HCT116 (cell line): ENCODE results near the gene APPL2.

Source experiments
- ATF3 ChIP-seq: IDR thresholded peaks from 2 replicates; pipeline ENCODE4 v1.6.1; 2012
- CBX3 ChIP-seq: IDR thresholded peaks from 2 replicates; pipeline ENCODE4 v1.6.1; 2012; ENCODE audit warnings: low read depth
- EZH2 ChIP-seq: fragments of 200-600 bp; sonication (generic); IDR thresholded peaks from 2 replicates; pipeline ENCODE4 v1.6.1; 2017; ENCODE audit warnings: antibody characterized with exemption, mixed run types
- EZH2phosphoT487 ChIP-seq: fragments of 200-600 bp; IDR thresholded peaks from 2 replicates; pipeline ENCODE4 v1.6.1; 2018; ENCODE audit warnings: antibody characterized with exemption, borderline replicate concordance
- POLR2A ChIP-seq: IDR thresholded peaks from 2 replicates; pipeline ENCODE4 v1.7.0; 2011; ENCODE audit warnings: borderline replicate concordance; ENCODE audit not compliant: insufficient read depth, insufficient read length; ENCODE audit errors: extremely low read depth
- POLR2AphosphoS5 ChIP-seq: IDR thresholded peaks from 2 replicates; pipeline ENCODE4 v1.6.1; 2011; ENCODE audit warnings: mild to moderate bottlenecking, low read depth, low read length, moderate library complexity
- RAD21 ChIP-seq: IDR thresholded peaks from 2 replicates; pipeline ENCODE4 v1.6.1; 2012; ENCODE audit warnings: low read depth, mild to moderate bottlenecking
- TCF7L2 ChIP-seq: IDR thresholded peaks from 2 replicates; pipeline ENCODE4 v1.7.0; 2011; ENCODE audit warnings: borderline replicate concordance, inconsistent platforms; ENCODE audit not compliant: insufficient read depth, insufficient read length; ENCODE audit errors: extremely low read depth
- YY1 ChIP-seq: IDR thresholded peaks from 2 replicates; pipeline ENCODE4 v1.6.1; 2011; ENCODE audit warnings: low read length, low read depth, moderate library complexity, mild to moderate bottlenecking; ENCODE audit not compliant: insufficient replicate concordance; ENCODE audit errors: extremely low read depth
- ZBTB33 ChIP-seq: IDR thresholded peaks from 2 replicates; pipeline ENCODE4 v1.6.1; 2011; ENCODE audit warnings: mild to moderate bottlenecking, low read length, moderate library complexity; ENCODE audit not compliant: insufficient replicate concordance; ENCODE audit errors: extremely low read depth
- ZNF274 ChIP-seq: fragments of 200-500 bp; sonication (Bioruptor generic); IDR thresholded peaks from 2 replicates; pipeline ENCODE4 v1.6.1; 2014; ENCODE audit warnings: mild to moderate bottlenecking, low read depth, low read length, inconsistent platforms
- TF ChIP-seq, protein P1 (sequence below), 3 experiments: fragments of 200-600 bp in 1 of 3; sonication (generic) in 1 of 3; IDR thresholded peaks in 2 of 3; conservative IDR thresholded peaks in 1 of 3; 2 replicates each; pipeline ENCODE4 v1.5.1; 2012 to 2017; ENCODE audit warnings: low read depth in 2 of 3, low read length in 2 of 3, antibody characterized with exemption in 1 of 3, borderline replicate concordance in 1 of 3, control low read depth in 1 of 3, mild to moderate bottlenecking in 1 of 3, mixed read lengths in 1 of 3, mixed run types in 1 of 3, moderate library complexity in 1 of 3; ENCODE audit not compliant: insufficient read depth in 1 of 3
- TF ChIP-seq, protein P2 (sequence below): IDR thresholded peaks from 2 replicates; pipeline ENCODE4 v1.6.1; 2012; ENCODE audit warnings: low read depth

DNA sequence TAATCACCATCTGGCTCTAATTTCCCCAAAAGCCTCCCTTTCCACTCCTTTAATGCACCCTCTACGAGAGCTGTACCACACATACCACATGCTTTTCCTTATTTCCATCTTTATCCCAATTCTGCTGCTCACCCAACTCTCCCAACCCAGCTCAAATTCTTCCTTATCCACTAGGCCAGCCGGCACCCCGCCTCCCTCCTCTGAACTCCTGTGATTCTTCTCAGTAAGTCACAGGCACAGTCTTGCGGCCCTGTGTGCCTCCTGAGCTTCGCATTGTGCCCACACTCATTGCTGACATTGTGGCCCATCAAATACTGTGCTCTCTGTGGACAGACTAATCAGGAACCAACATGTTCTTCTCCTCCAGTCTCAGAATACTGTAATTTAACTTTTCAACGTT is 45.4 kb downstream of the APPL2 start:
- TF ChIP-seq, protein P1, sequence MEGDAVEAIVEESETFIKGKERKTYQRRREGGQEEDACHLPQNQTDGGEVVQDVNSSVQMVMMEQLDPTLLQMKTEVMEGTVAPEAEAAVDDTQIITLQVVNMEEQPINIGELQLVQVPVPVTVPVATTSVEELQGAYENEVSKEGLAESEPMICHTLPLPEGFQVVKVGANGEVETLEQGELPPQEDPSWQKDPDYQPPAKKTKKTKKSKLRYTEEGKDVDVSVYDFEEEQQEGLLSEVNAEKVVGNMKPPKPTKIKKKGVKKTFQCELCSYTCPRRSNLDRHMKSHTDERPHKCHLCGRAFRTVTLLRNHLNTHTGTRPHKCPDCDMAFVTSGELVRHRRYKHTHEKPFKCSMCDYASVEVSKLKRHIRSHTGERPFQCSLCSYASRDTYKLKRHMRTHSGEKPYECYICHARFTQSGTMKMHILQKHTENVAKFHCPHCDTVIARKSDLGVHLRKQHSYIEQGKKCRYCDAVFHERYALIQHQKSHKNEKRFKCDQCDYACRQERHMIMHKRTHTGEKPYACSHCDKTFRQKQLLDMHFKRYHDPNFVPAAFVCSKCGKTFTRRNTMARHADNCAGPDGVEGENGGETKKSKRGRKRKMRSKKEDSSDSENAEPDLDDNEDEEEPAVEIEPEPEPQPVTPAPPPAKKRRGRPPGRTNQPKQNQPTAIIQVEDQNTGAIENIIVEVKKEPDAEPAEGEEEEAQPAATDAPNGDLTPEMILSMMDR (IDR thresholded peaks at IDR 0.05 in 2 of 3, conservative IDR thresholded peaks at IDR 0.05 in 1 of 3; ENCODE audit: borderline replicate concordance in 1 of 3, insufficient read depth in 1 of 3, low read depth in 2 of 3, low read length in 2 of 3), result no peak
- TF ChIP-seq YY1 (no peak), RAD21 (no peak), POLR2A (no peak), EZH2phosphoT487 (no peak), EZH2 (no peak), ATF3 (no peak), ZNF274 (no peak), ZBTB33 (no peak), CBX3 (no peak), POLR2AphosphoS5 (no peak), TCF7L2 (no peak)
- TF ChIP-seq, protein P2, sequence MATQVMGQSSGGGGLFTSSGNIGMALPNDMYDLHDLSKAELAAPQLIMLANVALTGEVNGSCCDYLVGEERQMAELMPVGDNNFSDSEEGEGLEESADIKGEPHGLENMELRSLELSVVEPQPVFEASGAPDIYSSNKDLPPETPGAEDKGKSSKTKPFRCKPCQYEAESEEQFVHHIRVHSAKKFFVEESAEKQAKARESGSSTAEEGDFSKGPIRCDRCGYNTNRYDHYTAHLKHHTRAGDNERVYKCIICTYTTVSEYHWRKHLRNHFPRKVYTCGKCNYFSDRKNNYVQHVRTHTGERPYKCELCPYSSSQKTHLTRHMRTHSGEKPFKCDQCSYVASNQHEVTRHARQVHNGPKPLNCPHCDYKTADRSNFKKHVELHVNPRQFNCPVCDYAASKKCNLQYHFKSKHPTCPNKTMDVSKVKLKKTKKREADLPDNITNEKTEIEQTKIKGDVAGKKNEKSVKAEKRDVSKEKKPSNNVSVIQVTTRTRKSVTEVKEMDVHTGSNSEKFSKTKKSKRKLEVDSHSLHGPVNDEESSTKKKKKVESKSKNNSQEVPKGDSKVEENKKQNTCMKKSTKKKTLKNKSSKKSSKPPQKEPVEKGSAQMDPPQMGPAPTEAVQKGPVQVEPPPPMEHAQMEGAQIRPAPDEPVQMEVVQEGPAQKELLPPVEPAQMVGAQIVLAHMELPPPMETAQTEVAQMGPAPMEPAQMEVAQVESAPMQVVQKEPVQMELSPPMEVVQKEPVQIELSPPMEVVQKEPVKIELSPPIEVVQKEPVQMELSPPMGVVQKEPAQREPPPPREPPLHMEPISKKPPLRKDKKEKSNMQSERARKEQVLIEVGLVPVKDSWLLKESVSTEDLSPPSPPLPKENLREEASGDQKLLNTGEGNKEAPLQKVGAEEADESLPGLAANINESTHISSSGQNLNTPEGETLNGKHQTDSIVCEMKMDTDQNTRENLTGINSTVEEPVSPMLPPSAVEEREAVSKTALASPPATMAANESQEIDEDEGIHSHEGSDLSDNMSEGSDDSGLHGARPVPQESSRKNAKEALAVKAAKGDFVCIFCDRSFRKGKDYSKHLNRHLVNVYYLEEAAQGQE, result no peak
